ENCODE measurements around the gene RGS10.

Gene RGS10

DNA sequence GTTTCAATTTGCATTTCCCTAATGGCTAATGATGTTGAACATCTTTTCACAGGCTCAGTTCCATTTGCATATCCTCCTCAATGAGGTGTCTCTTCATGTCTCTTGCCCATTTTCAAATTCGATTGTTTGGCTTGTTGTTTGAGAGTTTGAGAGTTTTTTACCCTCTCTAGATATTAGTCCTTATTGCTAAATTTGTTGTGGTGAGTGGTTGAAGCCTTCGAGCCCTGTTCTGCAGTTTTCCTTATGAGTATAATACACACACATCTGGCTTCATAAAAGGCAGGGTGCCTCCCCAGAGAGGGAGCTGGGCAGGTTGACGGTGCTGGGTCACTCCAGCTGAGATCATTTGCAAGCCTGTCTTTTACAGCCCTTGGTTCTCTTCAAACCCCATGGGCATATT lies 65.1 kb downstream of the RGS10 start:
- H3K4me3 ChIP-seq (ENCODE audit: control insufficient read depth, low read depth, low read length), result no peak overlapping the region
- no peak for DNase-seq (ENCODE audit: low read depth)
- TF ChIP-seq, protein P1, sequence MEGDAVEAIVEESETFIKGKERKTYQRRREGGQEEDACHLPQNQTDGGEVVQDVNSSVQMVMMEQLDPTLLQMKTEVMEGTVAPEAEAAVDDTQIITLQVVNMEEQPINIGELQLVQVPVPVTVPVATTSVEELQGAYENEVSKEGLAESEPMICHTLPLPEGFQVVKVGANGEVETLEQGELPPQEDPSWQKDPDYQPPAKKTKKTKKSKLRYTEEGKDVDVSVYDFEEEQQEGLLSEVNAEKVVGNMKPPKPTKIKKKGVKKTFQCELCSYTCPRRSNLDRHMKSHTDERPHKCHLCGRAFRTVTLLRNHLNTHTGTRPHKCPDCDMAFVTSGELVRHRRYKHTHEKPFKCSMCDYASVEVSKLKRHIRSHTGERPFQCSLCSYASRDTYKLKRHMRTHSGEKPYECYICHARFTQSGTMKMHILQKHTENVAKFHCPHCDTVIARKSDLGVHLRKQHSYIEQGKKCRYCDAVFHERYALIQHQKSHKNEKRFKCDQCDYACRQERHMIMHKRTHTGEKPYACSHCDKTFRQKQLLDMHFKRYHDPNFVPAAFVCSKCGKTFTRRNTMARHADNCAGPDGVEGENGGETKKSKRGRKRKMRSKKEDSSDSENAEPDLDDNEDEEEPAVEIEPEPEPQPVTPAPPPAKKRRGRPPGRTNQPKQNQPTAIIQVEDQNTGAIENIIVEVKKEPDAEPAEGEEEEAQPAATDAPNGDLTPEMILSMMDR (IDR thresholded peaks at IDR 0.05; ENCODE audit: control insufficient read depth, insufficient read depth, low read depth, low read length, missing control alignments), result no peak

DNA sequence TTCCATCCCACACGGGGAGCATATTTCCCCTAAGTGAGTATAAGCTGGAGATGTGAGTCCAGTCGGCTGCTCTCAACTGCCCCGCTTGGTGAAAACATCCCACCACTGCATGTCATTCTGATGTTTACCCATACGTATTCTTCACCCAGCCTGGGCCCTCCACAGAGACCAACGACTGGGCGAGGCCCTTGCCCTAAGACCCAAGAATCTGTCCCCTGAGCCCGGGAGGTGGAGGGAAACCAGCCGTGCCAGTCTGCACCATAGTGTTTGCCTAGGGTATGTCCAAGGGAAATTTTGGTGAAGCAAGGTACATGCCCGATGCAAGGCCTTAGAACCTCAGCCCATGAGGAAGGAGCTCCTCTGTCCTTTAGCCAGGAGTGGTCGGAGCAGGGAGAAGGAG lies 67.9 kb downstream of the RGS10 start:
- no peak for DNase-seq (ENCODE audit: low read depth)
- TF ChIP-seq, protein P1 (IDR thresholded peaks at IDR 0.05; ENCODE audit: control insufficient read depth, insufficient read depth, low read depth, low read length, missing control alignments), result no peak
- no peak overlapping the region for H3K4me3 ChIP-seq (ENCODE audit: control insufficient read depth, low read depth, low read length)

DNA sequence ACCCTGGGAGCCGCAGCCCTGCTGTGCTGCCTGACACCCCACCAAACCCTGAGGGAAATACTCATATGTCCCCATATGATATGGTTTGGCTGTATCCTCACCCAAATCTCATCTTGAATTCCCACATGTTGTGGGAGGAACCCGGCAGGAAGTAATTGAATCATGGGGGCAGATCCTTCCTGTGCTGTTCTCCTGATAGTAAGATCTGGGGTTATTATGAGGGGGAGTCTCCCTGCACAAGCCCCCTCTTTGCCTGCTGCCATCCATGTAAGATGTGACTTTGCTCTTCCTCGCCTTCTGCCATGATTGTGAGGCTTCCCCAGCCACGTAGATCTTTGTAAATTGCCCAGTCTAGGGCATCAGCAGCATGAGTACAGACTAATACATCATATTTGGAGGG lies 68.7 kb downstream of the RGS10 start:
- DNase-seq (ENCODE audit: low read depth), result no peak
- TF ChIP-seq, protein P1 (IDR thresholded peaks at IDR 0.05; ENCODE audit: control insufficient read depth, insufficient read depth, low read depth, low read length, missing control alignments), result no peak
- no peak overlapping the region for H3K4me3 ChIP-seq (ENCODE audit: control insufficient read depth, low read depth, low read length)

DNA sequence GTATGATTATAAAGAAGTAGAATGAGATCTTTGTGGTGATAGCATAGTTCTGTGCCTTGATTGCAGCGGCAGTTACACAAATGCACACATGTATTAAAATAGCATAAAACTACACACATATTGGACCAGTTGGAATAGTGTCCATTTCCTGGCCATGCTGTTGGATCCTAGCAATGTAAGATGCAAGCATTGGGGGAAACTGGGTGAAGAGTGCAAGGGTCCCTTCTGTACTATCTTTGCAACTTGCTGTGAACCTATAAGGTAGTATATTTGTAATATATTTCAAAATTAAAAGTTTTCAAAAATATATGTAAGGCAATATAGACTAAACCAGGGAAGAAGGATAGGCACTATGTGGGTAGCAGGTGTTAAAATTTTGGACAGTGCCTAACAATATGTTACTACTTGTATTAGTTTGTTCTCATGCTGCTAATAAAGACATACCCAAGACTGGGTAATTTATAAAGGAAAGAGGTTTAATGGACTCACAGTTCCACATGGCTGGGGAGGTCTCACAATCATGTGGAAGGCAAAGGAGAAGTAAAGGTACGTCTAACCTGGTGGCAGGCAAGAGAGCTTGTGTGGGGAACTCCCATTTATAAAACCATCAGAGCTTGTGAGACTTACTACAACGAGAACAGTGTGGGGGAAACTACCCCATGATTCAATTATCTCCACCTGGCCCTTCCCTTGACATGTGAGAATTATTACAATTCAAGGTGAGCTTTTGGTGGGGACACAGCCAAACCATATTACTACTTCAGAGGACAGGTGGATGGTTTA lies 71.4 kb downstream of the RGS10 start:
- TF ChIP-seq, protein P1 (IDR thresholded peaks at IDR 0.05; ENCODE audit: control insufficient read depth, insufficient read depth, low read depth, low read length, missing control alignments), result no peak
- H3K4me3 ChIP-seq (ENCODE audit: control insufficient read depth, low read depth, low read length), result no peak overlapping the region
- DNase-seq (ENCODE audit: low read depth), result no peak

DNA sequence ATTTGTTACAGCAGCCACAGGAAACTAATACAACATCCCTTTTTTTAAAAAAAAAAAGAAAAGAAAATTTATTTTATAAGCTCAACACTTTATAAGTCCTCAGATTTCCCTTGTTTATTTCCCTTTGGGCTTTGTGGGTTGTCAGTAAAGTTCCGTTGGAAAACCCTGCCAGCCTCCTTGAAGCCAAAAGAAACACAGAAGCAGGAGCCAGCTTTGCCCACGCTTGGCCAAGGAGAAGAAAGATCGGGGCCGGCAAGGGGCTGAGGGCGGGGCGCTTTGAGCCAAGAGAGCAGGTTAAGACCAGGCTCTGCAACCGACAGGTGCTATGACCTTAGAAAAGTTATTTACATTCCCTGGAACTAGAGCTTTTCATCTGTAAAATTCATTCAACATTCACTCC lies 72.7 kb downstream of the RGS10 start:
- H3K4me3 ChIP-seq (ENCODE audit: control insufficient read depth, low read depth, low read length), result no peak overlapping the region
- TF ChIP-seq, protein P1 (IDR thresholded peaks at IDR 0.05; ENCODE audit: control insufficient read depth, insufficient read depth, low read depth, low read length, missing control alignments), result no peak
- no peak for DNase-seq (ENCODE audit: low read depth)

DNA sequence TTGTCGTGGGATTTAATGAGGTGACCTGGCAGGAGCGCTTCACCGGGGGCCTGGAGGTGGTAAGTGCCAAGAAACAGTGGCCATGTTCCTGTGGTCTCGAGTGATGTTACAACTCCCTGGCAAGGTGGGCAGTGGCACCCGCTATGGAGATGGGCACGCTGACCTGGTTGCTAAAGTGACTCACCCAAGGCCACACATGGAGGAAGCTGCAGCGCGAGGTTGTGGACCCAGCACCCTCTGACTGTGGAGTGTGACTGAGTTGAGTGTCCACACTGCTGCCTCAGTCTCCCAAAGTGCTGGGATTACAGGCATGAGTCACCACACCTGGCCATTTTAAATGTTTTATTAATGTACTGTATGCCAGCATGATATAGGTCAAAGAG lies 73.2 kb downstream of the RGS10 start:
- no peak for DNase-seq (ENCODE audit: low read depth)
- H3K4me3 ChIP-seq (ENCODE audit: control insufficient read depth, low read depth, low read length), result no peak overlapping the region
- TF ChIP-seq, protein P1 (IDR thresholded peaks at IDR 0.05; ENCODE audit: control insufficient read depth, insufficient read depth, low read depth, low read length, missing control alignments), result no peak

All from AG09309 (cell line).